GM12801 (cell line): ENCODE data around the gene SLC4A3.

Source experiments
- TF ChIP-seq, protein P1 (sequence below): IDR thresholded peaks from one replicate; pipeline ENCODE4 v1.5.1; 2011; ENCODE audit warnings: control low read depth; ENCODE audit not compliant: insufficient read length; ENCODE audit errors: extremely low read depth

Gene SLC4A3

DNA sequence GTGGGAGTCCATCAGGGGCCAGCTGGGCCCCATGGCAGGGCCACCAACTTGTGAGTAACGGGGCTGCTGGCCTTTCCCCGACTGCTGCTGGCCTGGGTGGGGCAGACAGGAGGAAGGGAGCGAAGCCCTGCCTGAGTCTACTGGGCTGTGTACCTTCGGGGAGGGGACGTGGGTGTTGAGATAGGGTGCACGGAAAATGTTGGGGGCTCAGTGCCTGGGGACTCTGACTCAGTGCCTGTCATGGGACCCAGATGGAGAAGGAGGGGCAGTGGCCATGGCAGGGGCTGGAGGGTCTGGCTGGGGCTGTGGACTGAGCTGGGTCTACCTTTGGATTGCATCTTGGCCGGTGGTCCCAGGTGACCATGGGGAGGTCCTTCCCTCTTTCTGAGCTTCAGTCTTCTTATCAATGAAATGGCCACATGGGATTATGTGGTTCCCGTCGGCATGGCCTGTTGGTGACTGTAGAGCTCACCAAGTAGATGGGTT, 4.0 kb downstream of the SLC4A3 start:
- TF ChIP-seq, protein P1, sequence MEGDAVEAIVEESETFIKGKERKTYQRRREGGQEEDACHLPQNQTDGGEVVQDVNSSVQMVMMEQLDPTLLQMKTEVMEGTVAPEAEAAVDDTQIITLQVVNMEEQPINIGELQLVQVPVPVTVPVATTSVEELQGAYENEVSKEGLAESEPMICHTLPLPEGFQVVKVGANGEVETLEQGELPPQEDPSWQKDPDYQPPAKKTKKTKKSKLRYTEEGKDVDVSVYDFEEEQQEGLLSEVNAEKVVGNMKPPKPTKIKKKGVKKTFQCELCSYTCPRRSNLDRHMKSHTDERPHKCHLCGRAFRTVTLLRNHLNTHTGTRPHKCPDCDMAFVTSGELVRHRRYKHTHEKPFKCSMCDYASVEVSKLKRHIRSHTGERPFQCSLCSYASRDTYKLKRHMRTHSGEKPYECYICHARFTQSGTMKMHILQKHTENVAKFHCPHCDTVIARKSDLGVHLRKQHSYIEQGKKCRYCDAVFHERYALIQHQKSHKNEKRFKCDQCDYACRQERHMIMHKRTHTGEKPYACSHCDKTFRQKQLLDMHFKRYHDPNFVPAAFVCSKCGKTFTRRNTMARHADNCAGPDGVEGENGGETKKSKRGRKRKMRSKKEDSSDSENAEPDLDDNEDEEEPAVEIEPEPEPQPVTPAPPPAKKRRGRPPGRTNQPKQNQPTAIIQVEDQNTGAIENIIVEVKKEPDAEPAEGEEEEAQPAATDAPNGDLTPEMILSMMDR = no peak

DNA sequence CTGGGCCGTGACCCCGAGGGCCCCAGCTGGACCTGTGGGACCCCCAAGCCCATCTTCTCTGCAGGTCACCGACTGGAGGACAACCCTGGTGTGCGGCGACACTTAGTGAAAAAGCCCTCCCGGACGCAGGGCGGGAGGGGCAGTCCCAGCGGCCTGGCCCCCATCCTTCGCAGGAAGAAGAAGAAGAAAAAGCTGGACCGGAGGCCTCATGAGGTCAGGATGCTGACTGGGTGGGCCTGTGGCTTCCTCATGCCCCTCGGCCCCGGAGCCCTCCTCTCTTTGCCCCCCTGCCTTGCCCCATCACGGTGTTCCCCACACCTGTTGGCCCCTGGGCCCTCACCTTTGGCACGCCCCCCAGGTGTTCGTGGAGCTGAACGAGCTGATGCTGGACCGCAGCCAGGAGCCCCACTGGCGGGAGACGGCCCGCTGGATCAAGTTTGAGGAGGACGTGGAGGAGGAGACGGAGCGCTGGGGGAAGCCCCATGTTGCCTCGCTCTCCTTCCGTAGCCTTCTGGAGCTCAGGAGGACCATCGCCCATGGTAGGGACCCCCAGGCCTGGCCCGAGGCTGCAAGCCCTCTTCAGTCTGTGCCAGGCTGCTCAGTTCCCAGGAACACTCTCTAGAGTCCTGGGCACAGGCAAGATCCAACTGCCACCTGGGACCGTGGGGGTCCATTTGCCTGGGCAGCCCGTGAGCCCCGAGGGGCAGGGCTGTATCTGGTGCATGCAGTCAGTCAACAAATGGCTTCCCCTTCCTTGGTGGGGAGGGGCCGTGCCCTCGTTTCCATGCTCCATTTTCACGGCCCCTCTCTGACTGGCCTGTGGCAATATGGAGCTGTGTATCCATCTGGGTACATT, 4.7 kb downstream of the SLC4A3 start:
- TF ChIP-seq, protein P1 = no peak

DNA sequence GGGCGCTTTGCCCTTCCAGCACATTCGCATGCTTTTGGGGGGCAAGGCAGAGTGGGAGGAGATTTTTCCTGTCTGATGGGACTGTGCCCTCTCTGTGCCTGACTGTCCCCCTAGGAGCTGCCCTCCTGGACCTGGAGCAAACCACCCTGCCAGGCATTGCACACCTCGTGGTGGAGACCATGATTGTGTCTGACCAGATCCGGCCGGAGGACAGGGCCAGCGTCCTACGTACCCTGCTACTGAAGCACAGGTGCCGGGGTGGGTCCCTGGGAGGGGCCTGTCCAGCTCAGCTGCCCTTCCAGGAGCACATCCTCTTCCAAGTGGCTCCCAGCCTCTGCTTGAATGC, 5.3 kb downstream of the SLC4A3 start:
- TF ChIP-seq, protein P1 = no peak

DNA sequence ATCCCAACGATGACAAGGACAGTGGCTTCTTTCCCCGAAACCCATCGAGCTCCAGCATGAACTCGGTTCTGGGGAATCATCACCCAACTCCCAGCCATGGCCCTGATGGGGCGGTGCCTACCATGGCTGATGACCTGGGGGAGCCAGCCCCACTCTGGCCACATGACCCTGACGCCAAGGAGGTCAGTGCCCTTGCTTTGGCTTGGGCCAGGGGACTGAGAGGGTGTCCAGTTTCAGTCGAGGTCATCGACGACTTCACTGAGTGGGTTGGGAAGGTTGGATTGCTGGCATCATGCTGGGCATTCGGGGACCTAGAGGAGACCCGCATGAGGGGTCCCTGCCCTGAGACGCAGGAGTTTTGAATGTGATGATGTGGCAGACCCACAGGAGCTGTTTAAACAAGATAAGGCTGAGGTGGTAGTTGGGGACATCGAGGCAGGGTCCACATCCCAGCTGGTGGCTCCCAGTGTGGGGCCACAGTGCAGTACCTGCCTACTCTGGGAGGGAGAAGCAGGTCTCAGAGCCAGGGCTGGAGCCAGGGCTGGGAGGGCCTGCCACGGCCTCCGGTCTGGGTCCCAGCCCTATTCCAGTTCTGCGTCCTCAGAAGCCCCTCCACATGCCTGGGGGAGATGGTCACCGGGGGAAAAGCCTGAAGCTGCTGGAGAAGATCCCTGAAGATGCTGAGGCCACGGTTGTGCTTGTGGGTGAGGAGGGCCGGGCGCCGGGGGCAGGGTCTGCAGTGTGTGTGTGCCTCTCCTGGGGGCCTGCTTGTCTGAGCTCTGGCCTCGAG, 6.0 kb downstream of the SLC4A3 start:
- TF ChIP-seq, protein P1 = no peak

DNA sequence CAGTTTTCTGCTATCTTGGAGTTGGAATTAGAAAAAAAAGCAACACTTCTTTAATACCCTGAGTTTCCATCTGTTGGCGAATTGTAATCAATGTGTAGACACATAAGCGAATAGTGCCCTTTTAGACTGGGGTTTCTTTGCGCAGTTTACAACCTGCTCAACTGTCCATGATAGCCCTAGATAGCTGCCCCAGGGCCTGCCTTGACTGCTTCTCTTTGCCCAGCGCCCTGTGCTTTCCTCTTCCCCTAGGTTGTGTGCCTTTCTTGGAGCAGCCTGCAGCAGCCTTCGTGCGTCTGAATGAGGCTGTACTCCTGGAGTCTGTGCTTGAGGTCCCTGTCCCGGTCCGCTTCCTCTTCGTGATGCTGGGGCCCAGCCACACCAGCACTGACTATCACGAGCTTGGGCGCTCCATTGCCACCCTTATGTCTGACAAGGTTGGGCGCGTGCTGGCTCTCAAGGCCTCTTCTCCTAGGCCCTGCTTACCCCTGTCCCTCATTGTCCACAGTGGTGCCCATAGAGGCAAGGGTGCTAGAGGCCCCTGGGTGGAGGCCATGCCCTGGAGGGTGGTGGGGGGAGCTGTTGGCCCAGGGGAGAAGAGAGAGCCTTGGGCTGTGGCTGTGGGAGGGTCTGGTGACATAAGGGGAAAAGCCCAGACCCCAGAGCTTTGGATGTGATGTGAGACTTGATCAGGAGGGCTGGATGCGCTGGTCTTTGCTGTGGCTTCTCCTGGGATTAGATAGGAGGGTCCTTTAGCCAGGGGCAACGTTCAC, 6.9 kb downstream of the SLC4A3 start:
- TF ChIP-seq, protein P1 = no peak

DNA sequence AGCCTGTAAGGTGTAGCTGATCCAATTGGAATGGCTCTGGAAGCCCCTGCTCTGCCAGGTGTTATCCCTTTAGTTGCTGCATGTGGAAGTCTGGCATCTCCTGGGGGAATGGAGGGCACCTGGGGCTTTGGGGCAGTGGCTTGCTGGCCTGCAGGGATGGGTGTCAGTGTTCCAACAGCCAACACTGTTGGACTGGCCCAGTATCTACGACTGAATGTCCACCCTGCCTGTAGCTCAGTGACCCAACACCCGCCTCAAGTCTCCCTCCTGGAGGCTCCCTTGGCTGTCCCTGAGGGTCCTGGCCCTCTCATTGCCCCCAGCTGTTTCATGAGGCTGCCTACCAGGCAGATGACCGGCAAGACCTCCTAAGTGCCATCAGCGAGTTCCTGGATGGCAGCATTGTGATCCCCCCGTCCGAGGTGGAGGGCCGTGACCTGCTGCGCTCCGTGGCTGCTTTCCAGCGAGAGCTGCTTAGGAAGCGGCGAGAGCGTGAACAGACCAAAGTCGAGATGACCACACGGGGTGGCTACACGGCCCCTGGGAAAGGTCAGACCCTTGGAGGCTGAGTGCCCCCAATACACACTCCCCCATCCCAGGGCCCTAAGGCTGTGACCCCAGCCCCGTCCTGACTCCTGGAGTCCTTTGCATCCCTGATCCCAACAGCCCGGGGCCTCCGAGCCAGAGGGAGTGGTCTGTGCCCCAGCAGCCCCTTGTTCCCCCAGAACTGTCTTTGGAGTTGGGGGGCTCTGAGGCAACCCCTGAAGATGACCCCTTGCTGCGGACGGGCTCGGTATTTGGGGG, 7.7 kb downstream of the SLC4A3 start:
- TF ChIP-seq, protein P1 = no peak
